ENCODE data around the gene SDF4.
"Not testable (repeated sequence)": the region's sequence is repeated elsewhere in the genome, so short reads cannot be mapped to it uniquely, and the experiment has no call there.

SDF4 gene

GRCh38 chr1:1196431-1197187 is 35.2 kb downstream of the SDF4 start:
- DNase-seq = no peak

GRCh38 chr1:1195726-1196125 is 36.1 kb downstream of the SDF4 start:
- DNase-seq = not testable (repeated sequence)

GRCh38 chr1:1194723-1195122 is 37.1 kb downstream of the SDF4 start:
- no peak for DNase-seq

GRCh38 chr1:1191734-1192133 is 40.1 kb downstream of the SDF4 start:
- DNase-seq = no peak

- DNase-seq = no peak
Measured at GRCh38 chr1:1189111-1189510, 42.7 kb downstream of the SDF4 start.

- DNase-seq = no peak
Measured at GRCh38 chr1:1187938-1188337, 43.9 kb downstream of the SDF4 start.

- DNase-seq = no peak
Measured at GRCh38 chr1:1185101-1185765, 46.6 kb downstream of the SDF4 start.

GRCh38 chr1:1183833-1184775 is 47.7 kb downstream of the SDF4 start:
- DNase-seq = no peak

GRCh38 chr1:1183221-1183747 is 48.5 kb downstream of the SDF4 start:
- no peak for DNase-seq

- DNase-seq = no peak
Measured at GRCh38 chr1:1182491-1183220, 49.1 kb downstream of the SDF4 start.

- DNase-seq = no peak
Measured at GRCh38 chr1:1181938-1182410, 49.8 kb downstream of the SDF4 start.

GRCh38 chr1:1181129-1181937 is 50.5 kb downstream of the SDF4 start:
- no peak for DNase-seq

GRCh38 chr1:1179983-1180861 is 51.6 kb downstream of the SDF4 start:
- no peak for DNase-seq

- DNase-seq = no peak
Measured at GRCh38 chr1:1179346-1179982, 52.3 kb downstream of the SDF4 start.

GRCh38 chr1:1178794-1179331 is 52.9 kb downstream of the SDF4 start:
- no peak for DNase-seq

- DNase-seq = no peak
Measured at GRCh38 chr1:1177452-1178206, 54.2 kb downstream of the SDF4 start.

GRCh38 chr1:1176931-1177330 is 54.9 kb downstream of the SDF4 start:
- no peak for DNase-seq

- peak; percentile 52 for DNase-seq
Measured at GRCh38 chr1:1176063-1176761, 55.6 kb downstream of the SDF4 start.

Data from NCI-H774 (cell line).